ENCODE data around the gene POPDC2. TPM values are rescaled to one million over a fixed set of nuclear protein-coding genes. Genes with fewer than 3 reads are reported as not detected.

POPDC2 gene
- total and polyA plus RNA-seq, 10 donors: 3.1 to 9.8 (median 6.9) TPM

GRCh38 chr3:119598410-119599098 is 61.8 kb downstream of the POPDC2 start:
- no peak for TF ChIP-seq POLR2A (IDR thresholded peaks at IDR 0.05)
- TF ChIP-seq POLR2AphosphoS5 (IDR thresholded peaks at IDR 0.05): no peak
- no peak for TF ChIP-seq CTCF (IDR thresholded peaks at IDR 0.05 in 8 of 11, conservative IDR thresholded peaks at IDR 0.05 in 3 of 11)
- Histone ChIP-seq H3K36me3 (no peaks in the 10 kb centered on the region), H3K9me3 (no peaks in the 10 kb centered on the region), H3K27ac (peak overlapping the region in 2 of 8 donors; percentile 75 to 80), H3K27me3 (replicated peaks in 1 of 7) (no peaks in the 10 kb centered on the region), H3K4me3 (no peak overlapping the region), H3K4me1 (peaks cover 0 to 42% (median 24%) of the 10 kb centered on the region in 6 donors)
- no peak for DNase-seq
- WGBS, 5 donors: 85 to 96% (median 87%) methylated on average over 1 of the region's 1 CpG
- intact Hi-C loops (cut with DNase I; ENCODE audit: low total_unique reads): no loop called here

- Histone ChIP-seq H3K4me3 (no peak within 1 kb of the TSS), H3K27ac (peak within 1 kb of the TSS; percentile 29 to 80 (median 65)), H3K9me3 (no peaks in the 10 kb centered on the region), H3K36me3 (no peaks in the 10 kb centered on the region), H3K27me3 (replicated peaks in 1 of 7) (no peaks in the 10 kb centered on the region), H3K4me1 (peaks cover 0 to 42% (median 24%) of the 10 kb centered on the region in 6 donors)
- intact Hi-C loops (cut with DNase I; ENCODE audit: low total_unique reads): no loop called here
- no peak for TF ChIP-seq POLR2AphosphoS5 (IDR thresholded peaks at IDR 0.05)
- TF ChIP-seq CTCF (IDR thresholded peaks at IDR 0.05 in 8 of 11, conservative IDR thresholded peaks at IDR 0.05 in 3 of 11): no peak
- DNase-seq: no peak
- WGBS, 5 donors: 57 to 73% (median 67%) methylated on average over 7 of the region's 7 CpGs
Observed at GRCh38 chr3:119597548-119598288, 62.7 kb downstream of the POPDC2 start, which contains the start of gene PLA1A. PLA1A (plus strand) TSS chr3:119597885; CDS start chr3:119597914, 29 bp downstream.

GRCh38 chr3:119596398-119596797 is 64.0 kb downstream of the POPDC2 start:
- TF ChIP-seq POLR2A (IDR thresholded peaks at IDR 0.05) (no peak), CTCF (IDR thresholded peaks at IDR 0.05 in 8 of 11, conservative IDR thresholded peaks at IDR 0.05 in 3 of 11) (no peak), POLR2AphosphoS5 (IDR thresholded peaks at IDR 0.05) (no peak)

More at GRCh38 chr3:119596398-119596797, 64.0 kb downstream of the POPDC2 start:
- Histone ChIP-seq H3K27ac (peak overlapping the region in 7 of 8 donors; percentile 24 to 80 (median 69)), H3K36me3 (no peaks in the 10 kb centered on the region), H3K27me3 (replicated peaks in 1 of 7) (no peaks in the 10 kb centered on the region), H3K4me1 (peaks cover 0 to 42% (median 24%) of the 10 kb centered on the region in 6 donors), H3K4me3 (no peak overlapping the region), H3K9me3 (no peaks in the 10 kb centered on the region)
- intact Hi-C loops (cut with DNase I; ENCODE audit: low total_unique reads): no loop called here
- DNase-seq: no peak
- 73 to 85% (median 76%) methylated on average over 6 of the region's 6 CpGs for WGBS, 5 donors

Measured in spleen (tissue), 11 donors.